ENCODE data around the gene ZNF146.
"Not testable (repeated sequence)": the region's sequence is repeated elsewhere in the genome, so short reads cannot be mapped to it uniquely, and the experiment has no call there.

Gene ZNF146

DNA sequence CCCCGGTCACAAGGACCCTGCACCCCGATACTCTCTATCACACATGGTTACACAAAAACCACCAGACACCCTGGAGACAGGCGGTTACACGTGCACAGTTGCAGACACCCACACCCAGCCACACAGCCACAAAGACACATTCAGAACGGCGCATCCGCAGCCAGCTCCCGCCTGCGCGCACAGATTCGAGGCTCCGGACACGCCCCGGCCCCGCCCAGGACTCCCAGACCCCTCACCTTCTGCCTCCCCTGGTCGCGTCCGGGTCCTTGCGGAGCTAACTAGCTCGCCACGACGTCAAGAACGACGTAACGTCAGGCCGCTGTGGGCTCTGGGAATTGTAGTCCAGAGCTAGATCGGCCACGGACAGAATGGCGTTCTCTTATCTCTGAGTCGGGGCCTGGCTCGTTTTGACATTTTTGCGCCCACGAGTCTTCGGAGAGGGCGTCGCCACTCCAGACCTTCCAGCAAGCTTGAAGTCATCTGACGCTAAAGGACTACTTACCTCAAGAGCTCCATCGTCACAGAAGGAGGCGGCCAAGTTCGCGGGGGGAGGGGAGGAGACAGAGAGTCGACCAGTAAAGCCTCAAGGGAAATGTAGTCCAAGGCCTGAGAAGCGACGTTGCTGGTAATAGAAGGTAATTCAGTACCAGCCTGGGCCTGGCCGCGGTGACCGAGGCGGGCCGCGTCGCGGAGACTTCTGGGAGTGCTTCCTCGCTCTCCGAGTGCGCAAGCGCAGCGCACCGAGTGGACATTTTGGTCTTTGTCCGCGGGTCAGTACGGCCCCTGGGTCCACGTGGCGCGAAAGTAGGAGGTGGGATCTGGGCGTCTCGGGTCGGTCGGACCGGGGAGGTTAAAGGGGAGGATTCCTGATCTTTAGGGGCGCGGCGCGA lies at the start of gene ZNF146, which contains the start of gene ZNF565:
Gene ZNF146 (plus strand): TSS at position 721 of the 890 bp plus-strand sequence. CDS start 21,335 bp downstream, outside the sequence.
Gene ZNF565 (minus strand): TSS at position 280 of the 890 bp plus-strand sequence. CDS start 12,680 bp downstream, outside the sequence.
- DNase-seq (ENCODE audit: low read depth in 2 of 2), result peak; percentile 89 to 93

DNA sequence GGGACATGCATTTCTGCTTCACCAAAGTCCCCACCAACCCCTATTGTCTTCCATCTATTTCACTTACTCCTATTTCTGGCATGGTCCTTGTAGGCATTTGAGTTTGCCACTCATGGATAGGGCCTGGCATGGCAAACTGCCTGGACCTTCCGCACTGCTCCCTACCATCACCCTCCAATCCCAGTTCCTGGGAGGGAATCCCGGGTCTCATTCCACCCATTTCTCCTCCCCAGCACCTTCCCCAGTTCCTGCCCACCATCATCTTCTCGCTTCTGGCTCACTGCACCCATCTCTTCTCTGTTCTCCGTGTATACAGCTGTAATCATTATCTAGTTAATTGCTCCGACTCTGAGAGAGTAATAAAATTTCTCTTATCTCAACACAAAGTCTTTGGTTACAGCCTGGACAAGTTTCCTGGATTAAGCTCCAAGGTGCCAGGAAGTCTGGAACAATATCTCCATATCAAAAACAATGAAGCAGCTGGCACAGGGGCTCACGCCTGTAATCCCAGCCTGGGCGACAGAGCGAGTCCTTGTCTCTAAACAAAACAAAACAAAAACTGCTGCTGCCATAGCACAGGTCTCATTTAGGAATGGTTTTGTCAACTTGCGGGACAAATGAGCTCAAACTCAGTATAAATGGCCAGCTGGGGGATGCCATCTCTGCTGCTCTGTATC lies 45.7 kb upstream of the ZNF146 start:
- no peak for DNase-seq (ENCODE audit: low read depth in 2 of 2)

DNA sequence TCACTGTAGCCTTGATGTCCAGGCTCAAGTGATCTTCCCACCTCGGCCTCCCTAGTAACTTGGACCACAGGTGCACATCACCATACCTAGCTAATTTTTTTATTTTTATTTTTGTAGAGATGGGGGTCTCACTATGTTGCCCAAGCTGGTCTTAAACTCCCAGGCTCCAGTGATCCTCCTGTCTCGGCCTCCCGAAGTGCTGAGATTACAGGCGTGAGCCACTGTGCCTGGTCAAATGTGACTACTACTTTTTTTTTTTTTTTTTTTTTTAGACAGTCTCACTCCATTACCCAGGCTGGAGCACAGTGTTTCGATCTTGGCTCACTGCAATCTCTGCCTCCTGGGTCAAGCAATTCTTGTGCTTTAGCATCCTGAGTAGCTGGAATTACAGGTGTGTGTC lies 42.1 kb upstream of the ZNF146 start:
- no peak for DNase-seq (ENCODE audit: low read depth in 2 of 2)

DNA sequence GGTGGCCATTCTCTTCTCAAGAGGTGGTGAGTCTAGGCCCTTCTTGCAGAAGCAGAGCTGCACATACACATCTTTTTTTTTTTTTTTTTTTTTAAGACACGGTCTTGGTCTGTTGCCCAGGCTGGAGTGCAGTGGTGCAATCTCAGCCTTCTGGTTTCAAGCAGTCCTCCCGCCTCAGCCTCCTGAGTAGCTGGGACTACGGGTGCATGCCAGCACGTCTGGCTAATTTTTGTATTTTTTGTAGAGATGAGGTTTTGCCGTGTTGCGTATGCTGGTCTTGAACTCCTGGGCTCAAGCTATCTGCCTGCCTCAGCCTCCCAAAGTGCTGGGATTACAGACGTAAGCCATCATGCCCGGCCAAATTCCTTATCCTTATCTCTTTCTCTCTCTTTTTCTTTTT lies 41.1 kb upstream of the ZNF146 start:
- DNase-seq (ENCODE audit: low read depth in 2 of 2), result not testable (repeated sequence)

DNA sequence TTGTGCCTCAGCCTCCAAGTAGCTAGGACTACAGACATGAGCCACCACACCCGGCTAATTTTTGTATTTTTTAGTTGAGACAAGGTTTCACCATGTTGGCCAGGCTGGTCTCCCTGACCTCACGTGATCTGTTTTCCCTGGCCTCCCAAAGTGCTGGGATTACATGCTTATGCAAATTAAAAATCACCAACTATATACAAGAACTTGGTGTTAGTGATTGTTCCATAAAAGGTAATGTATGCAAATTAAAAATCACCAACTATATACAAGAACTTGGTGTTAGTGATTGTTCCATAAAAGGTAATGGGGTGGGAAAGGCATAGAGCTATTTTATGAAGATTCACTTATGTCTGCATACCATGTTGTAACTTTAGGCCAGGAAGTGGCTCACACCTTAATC lies 35.8 kb upstream of the ZNF146 start:
- not testable (repeated sequence) for DNase-seq (ENCODE audit: low read depth in 2 of 2)

DNA sequence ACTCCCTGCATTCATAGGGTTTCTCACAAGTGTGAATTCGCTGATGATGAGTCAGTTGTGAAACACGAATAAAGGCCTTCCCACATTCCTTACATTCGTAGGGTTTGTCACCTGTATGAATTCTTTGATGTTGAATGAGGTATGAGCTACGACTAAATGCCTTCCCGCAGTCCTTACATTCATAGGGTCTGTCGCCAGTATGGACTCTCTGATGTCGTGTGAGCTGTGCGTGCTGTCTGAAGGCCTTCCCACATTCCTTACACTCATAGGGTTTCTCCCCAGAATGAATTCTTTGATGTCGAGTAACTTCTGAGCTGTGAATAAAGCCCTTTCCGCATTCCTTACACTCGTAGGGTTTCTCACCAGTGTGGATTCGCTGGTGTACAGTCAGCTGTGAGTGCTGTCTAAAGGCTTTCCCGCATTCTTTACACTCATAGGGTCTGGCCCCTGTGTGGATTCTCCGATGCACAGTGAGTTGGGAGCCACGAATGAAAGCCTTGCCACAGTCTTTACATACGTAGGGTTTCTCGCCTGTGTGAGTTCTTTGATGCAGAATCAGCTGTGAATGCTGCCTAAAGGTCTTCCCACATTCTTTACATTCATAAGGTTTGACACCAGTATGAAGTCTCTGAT lies 32.2 kb upstream of the ZNF146 start:
- DNase-seq (ENCODE audit: low read depth in 2 of 2), result no peak

DNA sequence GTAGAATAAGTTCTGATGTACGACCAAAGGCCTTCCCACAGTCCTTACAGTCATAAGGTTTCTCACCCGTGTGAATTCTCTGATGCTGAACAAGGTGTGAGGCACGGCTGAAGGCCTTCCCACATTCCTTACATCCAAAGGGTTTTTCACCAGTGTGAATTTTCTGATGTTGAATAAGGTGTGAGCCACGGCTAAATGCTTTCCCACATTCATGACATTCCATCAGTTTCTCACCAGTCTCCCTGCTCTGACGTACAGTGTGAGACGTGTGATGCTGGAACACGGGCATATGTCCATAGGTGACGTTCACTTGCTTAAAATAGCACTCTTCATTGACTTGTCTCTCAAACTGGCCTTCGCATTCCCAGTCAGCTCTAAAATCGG lies 31.7 kb upstream of the ZNF146 start:
- no peak for DNase-seq (ENCODE audit: low read depth in 2 of 2)

DNA sequence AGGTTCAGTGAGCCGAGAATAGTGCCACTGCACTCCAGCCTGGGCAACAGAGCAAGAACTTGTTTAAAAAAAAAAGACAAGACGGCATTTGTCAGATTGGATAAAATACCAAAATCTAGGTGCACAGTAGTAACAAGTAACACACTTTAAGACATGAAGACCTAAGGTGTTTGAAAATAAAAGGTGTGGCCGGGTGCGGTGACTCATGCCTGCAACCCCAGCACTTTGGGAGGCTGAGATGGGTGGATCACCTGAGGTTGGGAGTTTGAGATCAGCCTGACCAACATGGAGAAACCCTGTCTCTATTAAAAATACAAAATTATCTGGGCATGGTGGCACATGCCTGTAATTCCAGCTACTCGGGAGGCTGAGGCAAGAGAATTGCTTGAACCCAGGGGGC lies 28.2 kb upstream of the ZNF146 start:
- not testable (repeated sequence) for DNase-seq (ENCODE audit: low read depth in 2 of 2)

DNA sequence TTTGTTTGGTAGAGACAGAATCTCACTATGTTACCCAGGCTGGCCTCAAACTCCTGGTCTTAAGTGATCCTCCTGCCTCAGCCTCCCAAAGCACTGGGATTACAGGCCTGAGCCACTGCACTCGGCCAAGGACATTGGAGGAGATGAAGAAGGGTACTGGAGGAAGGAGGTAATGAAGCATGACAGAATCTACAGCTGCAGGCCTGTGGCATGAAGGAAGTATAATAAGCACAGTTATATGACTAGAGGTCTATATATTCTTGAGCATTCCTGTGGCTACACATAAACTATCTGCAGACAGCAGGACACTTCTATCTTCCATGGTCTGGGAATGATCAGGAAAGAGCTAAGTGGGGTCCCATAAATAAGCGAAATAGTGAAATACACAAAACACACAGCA lies 18.7 kb upstream of the ZNF146 start:
- DNase-seq (ENCODE audit: low read depth in 2 of 2), result no peak

DNA sequence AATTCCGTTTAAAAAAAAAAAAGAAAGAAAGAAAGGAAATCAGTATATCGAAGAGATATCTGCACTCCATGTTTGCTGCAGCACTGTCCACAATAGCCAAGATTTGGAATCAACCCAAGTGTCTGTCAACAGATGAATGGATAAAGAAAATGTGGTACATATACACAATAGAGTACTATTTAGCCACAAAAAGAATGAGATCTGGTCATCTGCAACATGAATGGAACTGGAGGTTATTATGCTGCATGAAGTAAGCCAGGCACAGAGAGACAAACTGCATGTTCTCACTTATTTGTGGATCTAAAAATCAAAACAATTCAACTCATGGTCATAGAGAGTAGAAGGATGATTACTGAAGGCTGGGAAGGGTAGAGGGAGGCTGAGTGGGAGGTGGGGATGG lies 16.8 kb upstream of the ZNF146 start:
- no peak for DNase-seq (ENCODE audit: low read depth in 2 of 2)

DNA sequence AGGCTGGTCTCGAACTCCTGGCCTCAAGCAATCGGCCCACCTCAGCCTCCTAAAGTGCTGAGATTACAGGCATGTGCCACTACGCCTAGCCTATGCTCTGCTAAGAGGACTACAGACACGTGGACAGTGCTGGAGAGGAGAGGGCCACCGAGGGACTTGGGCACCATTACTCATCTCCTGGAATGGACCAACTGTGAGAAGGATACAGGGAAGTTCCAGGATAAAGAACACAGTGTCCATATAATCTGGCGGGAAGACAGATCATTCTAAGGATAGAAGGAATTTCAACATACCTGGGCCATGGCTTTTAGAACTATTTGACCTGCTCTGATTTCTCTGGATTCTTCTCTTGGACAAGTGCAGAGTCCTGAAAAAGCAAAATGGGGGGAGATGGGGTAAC lies 13.2 kb upstream of the ZNF146 start:
- DNase-seq (ENCODE audit: low read depth in 2 of 2), result no peak

DNA sequence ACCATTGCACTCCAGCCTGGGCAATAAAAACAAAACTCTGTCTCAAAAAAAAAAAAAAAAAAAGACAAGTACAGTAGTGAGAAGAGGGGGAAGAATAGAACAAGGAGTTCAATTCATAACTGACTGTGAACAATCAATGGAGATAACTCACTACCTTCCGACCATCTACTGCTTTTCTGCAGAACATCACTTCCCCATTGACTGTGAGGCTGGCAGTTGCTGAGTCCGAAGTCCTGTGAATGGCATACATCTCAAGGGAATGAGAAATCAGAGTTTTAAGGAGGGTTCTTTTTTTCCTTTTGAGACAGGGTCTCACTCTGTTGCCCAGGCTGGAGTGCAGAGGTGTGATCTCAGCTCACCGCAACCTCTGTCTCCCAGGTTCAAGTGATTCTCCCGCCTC lies 11.6 kb upstream of the ZNF146 start:
- no peak for DNase-seq (ENCODE audit: low read depth in 2 of 2)

DNA sequence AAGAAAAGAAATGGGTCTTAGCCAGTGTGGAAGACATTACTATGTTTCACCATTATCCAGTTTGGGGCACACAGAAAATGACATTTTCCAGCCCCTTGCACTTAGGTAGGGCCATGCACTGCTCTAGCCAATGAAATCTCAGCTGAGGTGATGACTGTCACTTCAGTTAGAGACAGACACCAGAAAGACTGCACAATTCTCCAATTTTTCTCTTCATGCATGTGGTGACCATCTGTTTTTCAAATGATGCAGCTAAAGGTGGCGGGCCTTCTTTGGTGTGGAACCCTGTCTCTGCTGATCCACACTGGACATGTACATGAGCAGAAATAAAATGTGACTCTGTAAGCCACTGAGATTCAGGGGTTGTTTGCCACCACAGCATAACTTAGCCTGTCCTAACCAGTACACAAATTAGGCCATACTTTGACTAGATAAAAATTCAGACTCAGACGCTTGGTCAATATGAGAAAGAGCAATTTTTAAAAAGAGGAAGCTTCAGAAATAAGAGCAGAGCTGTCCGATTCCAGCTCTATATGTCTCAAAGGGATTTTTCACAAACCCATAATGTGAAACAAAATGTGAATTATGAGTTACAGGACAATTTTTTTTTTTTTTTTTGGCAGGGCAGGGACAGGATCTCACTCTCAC lies 7.2 kb upstream of the ZNF146 start:
- DNase-seq (ENCODE audit: low read depth in 2 of 2), result no peak

DNA sequence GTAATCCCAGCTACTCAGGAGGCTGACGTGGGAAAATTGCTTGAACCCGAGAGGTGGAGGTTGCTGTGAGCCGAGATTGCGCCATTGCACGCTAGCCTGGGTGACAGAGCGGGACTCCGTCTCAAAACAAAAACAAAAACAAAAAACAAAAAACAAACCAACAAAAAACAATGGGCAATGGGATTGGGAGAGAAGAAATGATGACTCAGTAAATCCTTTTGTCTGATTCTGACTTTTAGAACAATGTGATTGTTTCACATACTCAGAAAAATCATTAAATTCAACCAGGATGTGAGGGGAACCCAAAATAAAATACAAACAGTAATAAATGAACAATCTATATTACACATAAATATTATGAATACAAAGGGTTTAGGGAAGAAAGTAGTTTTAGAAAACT lies 5.5 kb upstream of the ZNF146 start:
- no peak for DNase-seq (ENCODE audit: low read depth in 2 of 2)

DNA sequence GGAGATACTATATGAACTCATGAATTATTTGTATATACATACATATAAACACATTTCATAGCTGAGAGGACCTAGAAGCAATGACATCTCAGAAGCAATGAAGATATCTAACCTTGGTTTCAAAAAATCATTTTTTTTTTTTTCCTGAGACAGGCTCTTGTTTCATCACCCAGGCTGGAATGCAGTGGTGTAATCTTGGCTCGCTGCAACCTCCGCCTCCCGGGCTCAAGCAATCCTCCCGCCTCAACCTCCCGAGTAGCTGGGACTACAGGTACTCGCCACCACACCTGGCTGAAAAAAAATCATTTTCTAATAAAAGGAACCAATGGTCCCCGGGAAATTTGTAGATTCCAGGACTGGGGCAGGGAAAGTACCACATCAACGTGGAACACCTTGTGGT lies 4.4 kb upstream of the ZNF146 start:
- no peak for DNase-seq (ENCODE audit: low read depth in 2 of 2)

DNA sequence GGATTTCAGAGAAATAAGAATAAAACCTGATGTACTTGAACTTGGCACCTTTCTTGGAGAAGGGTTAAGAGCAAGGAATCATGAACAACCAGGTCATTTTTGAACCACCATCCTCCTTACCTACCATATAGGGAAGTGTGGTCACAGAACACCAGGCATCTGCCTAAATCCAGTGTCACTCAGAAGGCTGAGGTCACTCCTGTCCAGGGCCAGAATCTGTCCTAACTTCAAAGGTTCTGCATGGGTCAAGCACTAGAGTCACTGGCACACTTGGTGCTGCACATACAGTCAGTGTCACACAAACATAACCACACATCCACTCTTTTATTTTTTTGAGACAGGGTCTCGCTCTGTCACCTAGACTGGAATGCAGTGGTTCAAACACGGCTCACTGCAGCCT lies 2.0 kb upstream of the ZNF146 start:
- no peak for DNase-seq (ENCODE audit: low read depth in 2 of 2)

DNA sequence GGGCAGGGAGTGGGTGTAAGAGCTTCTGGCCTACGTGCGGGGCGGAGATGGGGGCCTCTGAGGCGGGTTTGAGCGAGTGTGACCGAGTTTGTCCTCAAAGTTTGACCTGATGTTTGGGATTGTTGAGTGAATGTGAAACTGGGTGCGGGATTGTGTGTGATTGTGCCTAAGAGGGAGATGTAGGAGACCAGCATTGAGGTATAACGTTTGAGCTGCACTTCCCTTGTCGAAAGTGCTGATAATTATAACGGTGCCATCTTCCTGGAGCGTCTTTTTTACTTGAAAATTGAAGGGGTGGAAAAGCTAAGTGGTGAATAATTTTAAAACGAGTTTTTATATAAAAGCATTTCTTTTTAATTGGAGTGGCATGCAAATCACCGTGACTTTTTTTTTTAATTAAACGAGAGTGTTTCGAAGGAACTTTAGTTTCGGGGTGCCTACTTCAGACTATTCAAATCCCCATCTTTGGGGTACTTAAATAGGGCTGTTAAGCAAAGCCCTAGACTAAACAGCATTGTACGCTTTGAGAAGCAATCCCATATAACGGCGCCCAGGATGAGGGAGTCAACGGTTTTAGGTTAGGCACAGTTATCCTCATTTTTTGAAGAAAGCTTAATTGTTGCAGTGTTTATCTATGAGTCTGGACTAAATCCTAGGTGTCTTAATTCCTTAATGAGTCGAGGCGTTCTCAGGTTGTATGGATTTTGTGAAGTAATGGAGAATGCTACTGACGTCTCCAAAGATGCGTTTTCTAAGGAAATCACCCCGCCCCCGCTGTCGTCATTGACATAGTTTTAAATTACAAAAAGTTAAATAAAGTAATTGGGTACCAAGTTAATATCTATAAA lies 594 bp downstream of the ZNF146 start:
- no peak for DNase-seq (ENCODE audit: low read depth in 2 of 2)

DNA sequence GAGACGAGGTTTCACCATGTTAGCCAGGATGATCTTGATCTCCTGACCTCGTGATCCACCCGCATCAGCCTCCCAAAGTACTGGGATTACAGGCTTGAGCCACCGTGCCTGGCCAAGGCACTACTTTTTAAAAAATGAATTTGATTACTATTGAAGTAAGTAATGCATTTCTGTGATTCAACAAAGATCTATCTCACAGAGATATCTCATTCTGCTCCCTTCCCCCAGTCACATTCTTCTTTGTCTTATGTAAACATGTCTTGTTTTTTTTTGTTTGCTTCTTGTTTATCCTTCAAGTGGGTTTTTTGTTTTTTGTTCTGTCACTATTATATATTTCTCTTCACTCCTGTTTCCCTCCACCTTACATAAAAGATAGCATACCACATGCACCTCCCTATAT lies 6.6 kb downstream of the ZNF146 start:
- DNase-seq (ENCODE audit: low read depth in 2 of 2), result no peak

DNA sequence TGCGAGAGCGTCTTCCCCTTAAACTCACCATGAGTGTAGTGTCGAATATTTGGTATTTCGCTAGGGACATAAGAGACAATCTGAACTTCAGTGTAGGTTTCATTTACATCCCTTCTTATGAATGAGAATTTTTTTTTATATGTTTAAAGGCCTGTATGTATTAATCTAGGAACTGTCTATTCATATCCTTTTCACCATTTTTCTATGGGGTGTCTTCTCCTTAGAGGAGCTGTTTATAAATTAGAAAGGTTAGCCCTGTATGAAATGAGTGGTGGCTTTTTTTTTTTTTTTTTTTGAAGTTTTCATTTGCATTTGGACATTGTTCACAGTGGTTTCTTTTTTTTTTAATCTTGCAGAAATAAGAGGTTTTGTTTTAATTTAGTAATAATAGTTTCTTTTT lies 7.6 kb downstream of the ZNF146 start:
- DNase-seq (ENCODE audit: low read depth in 2 of 2), result no peak

DNA sequence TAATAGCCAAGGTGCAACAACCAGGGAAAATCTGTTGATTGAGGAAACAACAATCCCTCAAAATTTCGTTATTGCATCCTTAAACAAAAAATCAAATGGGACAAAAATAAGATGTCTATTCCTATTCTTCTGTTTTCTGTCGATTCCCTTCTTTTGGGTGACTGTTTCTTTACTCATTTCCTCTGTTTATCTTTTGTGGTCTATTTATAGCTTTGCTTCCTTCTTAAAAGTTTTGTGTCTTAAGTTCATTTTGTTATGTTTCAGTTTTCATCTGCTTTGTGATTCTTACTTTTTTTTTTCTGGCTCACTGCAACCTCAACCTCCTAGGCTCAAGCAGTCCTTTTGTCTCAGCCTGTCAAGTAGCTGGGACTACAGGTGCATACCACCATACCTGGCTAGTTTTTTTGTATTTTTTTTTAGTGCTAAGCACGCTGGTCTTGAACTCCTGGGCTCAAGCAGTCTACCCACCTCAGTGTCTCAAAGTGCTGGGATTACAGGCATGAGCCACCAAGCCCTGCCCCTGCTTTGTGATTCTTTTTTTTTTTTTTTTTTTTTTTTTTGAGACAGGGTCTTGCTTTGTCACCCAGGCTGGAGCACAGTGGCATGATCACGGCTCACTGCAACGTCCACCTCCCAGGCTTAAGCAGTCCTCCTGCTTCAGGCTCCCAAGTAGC lies 10.4 kb downstream of the ZNF146 start:
- DNase-seq (ENCODE audit: low read depth in 2 of 2), result no peak

DNA sequence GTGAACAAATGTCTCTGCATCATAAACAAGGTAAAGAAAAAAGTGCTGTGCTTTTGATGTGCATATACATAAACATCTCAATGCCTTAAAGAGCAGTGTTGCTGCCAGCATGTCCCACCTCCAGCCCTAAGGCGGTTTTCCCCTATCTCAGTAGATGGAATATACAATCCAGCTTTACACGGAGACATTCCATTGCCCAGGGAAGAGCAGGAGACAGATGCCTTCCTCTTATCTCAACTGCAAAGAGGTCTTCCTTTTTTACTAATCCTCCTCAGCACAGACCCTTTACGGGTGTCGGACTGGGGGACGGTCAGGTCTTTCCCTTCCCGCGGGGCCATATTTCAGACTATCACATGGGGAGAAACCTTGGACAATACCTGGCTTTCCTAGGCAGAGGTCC lies 18.7 kb downstream of the ZNF146 start:
- DNase-seq (ENCODE audit: low read depth in 2 of 2), result not testable (repeated sequence)
